Measurements from ENCODE around the gene OTUD7B.

OTUD7B gene

GRCh38 chr1:150021191-150021694 lies 10.7 kb upstream of the OTUD7B start:
- Histone ChIP-seq H3K27ac (ENCODE audit: low read length, poor library complexity, severe bottlenecking) (no peak overlapping the region), H2AFZ (ENCODE audit: low read depth, low read length) (no peak overlapping the region), H2BK15ac (ENCODE audit: low read depth, poor library complexity, severe bottlenecking) (no peak overlapping the region), H4K8ac (ENCODE audit: low read length) (no peak overlapping the region), H3K23ac (ENCODE audit: low read length in 2 of 2) (no peak overlapping the region), H3K9me3 (ENCODE audit: control insufficient read depth, low read length) (no peaks in the 10 kb centered on the region), H3K4me3 (ENCODE audit: insufficient read depth in 1 of 2, low read depth in 1 of 2, low read length in 2 of 2) (no peak overlapping the region), H3K27me3 (ENCODE audit: control insufficient read depth in 1 of 2, insufficient read depth in 1 of 2, low read length in 2 of 2) (no peaks in the 10 kb centered on the region), H3K9ac (ENCODE audit: low read length) (no peak overlapping the region), H2AK5ac (ENCODE audit: low read length, severe bottlenecking) (no peak overlapping the region), H3K4me2 (ENCODE audit: low read length, poor library complexity, severe bottlenecking) (no peak overlapping the region), H2BK12ac (ENCODE audit: low read length in 2 of 2) (no peak overlapping the region), H3K18ac (ENCODE audit: low read depth in 1 of 2, low read length in 2 of 2) (no peak overlapping the region), H3K14ac (ENCODE audit: low read length in 2 of 2) (no peak overlapping the region), H2BK5ac (ENCODE audit: low read depth, low read length, poor library complexity, severe bottlenecking) (no peak overlapping the region), H3K79me1 (replicated peaks; ENCODE audit: low read length, poor library complexity, severe bottlenecking) (no peaks in the 10 kb centered on the region), H4K91ac (ENCODE audit: low read length) (no peak overlapping the region), H3K4me1 (ENCODE audit: control insufficient read depth, insufficient read depth, low read depth, low read length) (peaks cover 3% of the 10 kb centered on the region), H3K36me3 (ENCODE audit: control insufficient read depth in 1 of 2, insufficient read depth in 2 of 2, low read depth in 1 of 2, low read length in 2 of 2) (no peaks in the 10 kb centered on the region), H3K4ac (ENCODE audit: low read depth in 1 of 2, low read length in 2 of 2) (no peak overlapping the region), H2BK120ac (ENCODE audit: low read depth, low read length) (no peak overlapping the region)
- WGBS, result 65% methylated on average over 4 of the region's 5 CpGs
- no peak for DNase-seq

GRCh38 chr1:150020711-150021110 lies 10.2 kb upstream of the OTUD7B start:
- H2AK5ac ChIP-seq (ENCODE audit: low read length, severe bottlenecking), result no peak overlapping the region
- H4K91ac ChIP-seq (ENCODE audit: low read length), result no peak overlapping the region
- no peak overlapping the region for H3K18ac ChIP-seq (ENCODE audit: low read depth in 1 of 2, low read length in 2 of 2)
- no peak for DNase-seq
- no peak overlapping the region for H2BK12ac ChIP-seq (ENCODE audit: low read length in 2 of 2)
- no peak overlapping the region for H3K9ac ChIP-seq (ENCODE audit: low read length)
- no peak overlapping the region for H3K4me3 ChIP-seq (ENCODE audit: insufficient read depth in 1 of 2, low read depth in 1 of 2, low read length in 2 of 2)
- no peak overlapping the region for H2BK120ac ChIP-seq (ENCODE audit: low read depth, low read length)
- no peak overlapping the region for H3K27ac ChIP-seq (ENCODE audit: low read length, poor library complexity, severe bottlenecking)
- no peak overlapping the region for H2BK15ac ChIP-seq (ENCODE audit: low read depth, poor library complexity, severe bottlenecking)
- H4K8ac ChIP-seq (ENCODE audit: low read length), result no peak overlapping the region
- WGBS, result 88% methylated on average over 1 of the region's 2 CpGs
- no peak overlapping the region for H3K14ac ChIP-seq (ENCODE audit: low read length in 2 of 2)
- H3K4ac ChIP-seq (ENCODE audit: low read depth in 1 of 2, low read length in 2 of 2), result no peak overlapping the region
- H3K36me3 ChIP-seq (ENCODE audit: control insufficient read depth in 1 of 2, insufficient read depth in 2 of 2, low read depth in 1 of 2, low read length in 2 of 2), result no peaks in the 10 kb centered on the region
- H2BK5ac ChIP-seq (ENCODE audit: low read depth, low read length, poor library complexity, severe bottlenecking), result no peak overlapping the region
- H3K9me3 ChIP-seq (ENCODE audit: control insufficient read depth, low read length), result no peaks in the 10 kb centered on the region
- H3K4me2 ChIP-seq (ENCODE audit: low read length, poor library complexity, severe bottlenecking), result peak overlapping the region; percentile 30
- no peak overlapping the region for H2AFZ ChIP-seq (ENCODE audit: low read depth, low read length)
- no peaks in the 10 kb centered on the region for H3K79me1 ChIP-seq (replicated peaks; ENCODE audit: low read length, poor library complexity, severe bottlenecking)
- peaks cover 3% of the 10 kb centered on the region for H3K4me1 ChIP-seq (ENCODE audit: control insufficient read depth, insufficient read depth, low read depth, low read length)
- no peaks in the 10 kb centered on the region for H3K27me3 ChIP-seq (ENCODE audit: control insufficient read depth in 1 of 2, insufficient read depth in 1 of 2, low read length in 2 of 2)
- H3K23ac ChIP-seq (ENCODE audit: low read length in 2 of 2), result no peak overlapping the region

- Histone ChIP-seq H3K27ac (ENCODE audit: low read length, poor library complexity, severe bottlenecking) (no peak overlapping the region), H3K9me3 (ENCODE audit: control insufficient read depth, low read length) (no peaks in the 10 kb centered on the region), H2AFZ (ENCODE audit: low read depth, low read length) (no peak overlapping the region), H3K4me3 (ENCODE audit: insufficient read depth in 1 of 2, low read depth in 1 of 2, low read length in 2 of 2) (no peak overlapping the region), H3K23ac (ENCODE audit: low read length in 2 of 2) (no peak overlapping the region), H4K8ac (ENCODE audit: low read length) (no peak overlapping the region), H3K36me3 (ENCODE audit: control insufficient read depth in 1 of 2, insufficient read depth in 2 of 2, low read depth in 1 of 2, low read length in 2 of 2) (no peaks in the 10 kb centered on the region), H3K27me3 (ENCODE audit: control insufficient read depth in 1 of 2, insufficient read depth in 1 of 2, low read length in 2 of 2) (no peaks in the 10 kb centered on the region), H2BK120ac (ENCODE audit: low read depth, low read length) (no peak overlapping the region), H3K79me1 (replicated peaks; ENCODE audit: low read length, poor library complexity, severe bottlenecking) (no peaks in the 10 kb centered on the region), H2BK15ac (ENCODE audit: low read depth, poor library complexity, severe bottlenecking) (no peak overlapping the region), H3K4me1 (ENCODE audit: control insufficient read depth, insufficient read depth, low read depth, low read length) (peaks cover 3% of the 10 kb centered on the region), H3K4me2 (ENCODE audit: low read length, poor library complexity, severe bottlenecking) (no peak overlapping the region), H2BK5ac (ENCODE audit: low read depth, low read length, poor library complexity, severe bottlenecking) (no peak overlapping the region), H3K14ac (ENCODE audit: low read length in 2 of 2) (no peak overlapping the region), H2BK12ac (ENCODE audit: low read length in 2 of 2) (no peak overlapping the region), H3K4ac (ENCODE audit: low read depth in 1 of 2, low read length in 2 of 2) (no peak overlapping the region), H3K9ac (ENCODE audit: low read length) (no peak overlapping the region), H2AK5ac (ENCODE audit: low read length, severe bottlenecking) (no peak overlapping the region), H4K91ac (ENCODE audit: low read length) (no peak overlapping the region), H3K18ac (ENCODE audit: low read depth in 1 of 2, low read length in 2 of 2) (no peak overlapping the region)
- 97% methylated on average over 4 of the region's 4 CpGs for WGBS
- no peak for DNase-seq
Observed at GRCh38 chr1:150018165-150018564, 7.6 kb upstream of the OTUD7B start.

GRCh38 chr1:150017206-150017750 lies 6.8 kb upstream of the OTUD7B start:
- no peak overlapping the region for H3K4me2 ChIP-seq (ENCODE audit: low read length, poor library complexity, severe bottlenecking)
- no peak overlapping the region for H2BK15ac ChIP-seq (ENCODE audit: low read depth, poor library complexity, severe bottlenecking)
- no peak overlapping the region for H3K27ac ChIP-seq (ENCODE audit: low read length, poor library complexity, severe bottlenecking)
- no peak overlapping the region for H3K9ac ChIP-seq (ENCODE audit: low read length)
- H3K23ac ChIP-seq (ENCODE audit: low read length in 2 of 2), result no peak overlapping the region
- H3K79me1 ChIP-seq (replicated peaks; ENCODE audit: low read length, poor library complexity, severe bottlenecking), result peaks cover 4% of the 10 kb centered on the region
- H3K18ac ChIP-seq (ENCODE audit: low read depth in 1 of 2, low read length in 2 of 2), result no peak overlapping the region
- H3K4me1 ChIP-seq (ENCODE audit: control insufficient read depth, insufficient read depth, low read depth, low read length), result peaks cover 3% of the 10 kb centered on the region
- no peaks in the 10 kb centered on the region for H3K36me3 ChIP-seq (ENCODE audit: control insufficient read depth in 1 of 2, insufficient read depth in 2 of 2, low read depth in 1 of 2, low read length in 2 of 2)
- no peak overlapping the region for H3K4ac ChIP-seq (ENCODE audit: low read depth in 1 of 2, low read length in 2 of 2)
- no peak overlapping the region for H2AFZ ChIP-seq (ENCODE audit: low read depth, low read length)
- no peak overlapping the region for H2AK5ac ChIP-seq (ENCODE audit: low read length, severe bottlenecking)
- H2BK120ac ChIP-seq (ENCODE audit: low read depth, low read length), result no peak overlapping the region
- H2BK12ac ChIP-seq (ENCODE audit: low read length in 2 of 2), result no peak overlapping the region
- no peak overlapping the region for H3K14ac ChIP-seq (ENCODE audit: low read length in 2 of 2)
- no peak overlapping the region for H4K8ac ChIP-seq (ENCODE audit: low read length)
- no peak overlapping the region for H3K4me3 ChIP-seq (ENCODE audit: insufficient read depth in 1 of 2, low read depth in 1 of 2, low read length in 2 of 2)
- H3K27me3 ChIP-seq (ENCODE audit: control insufficient read depth in 1 of 2, insufficient read depth in 1 of 2, low read length in 2 of 2), result no peaks in the 10 kb centered on the region
- no peak overlapping the region for H4K91ac ChIP-seq (ENCODE audit: low read length)
- H3K9me3 ChIP-seq (ENCODE audit: control insufficient read depth, low read length), result no peaks in the 10 kb centered on the region
- H2BK5ac ChIP-seq (ENCODE audit: low read depth, low read length, poor library complexity, severe bottlenecking), result no peak overlapping the region
- DNase-seq, result no peak
